GM19240 (cell line): Measurements from ENCODE around the gene ZNF169.
"Not testable (repeated sequence)": the region's sequence is repeated elsewhere in the genome, so short reads cannot be mapped to it uniquely, and the experiment has no call there.

ENCODE experiments used
- DNase-seq: peaks from one replicate; pipeline ENCODE4 v3.0.0; 2011; ENCODE audit warnings: low spot score; ENCODE audit not compliant: insufficient read length

ZNF169 gene

GRCh38 chr9:94341703-94342102 is 82.6 kb downstream of the ZNF169 start:
- not testable (repeated sequence) for DNase-seq

- DNase-seq = not testable (repeated sequence)
Measured at GRCh38 chr9:94347451-94347850, 88.4 kb downstream of the ZNF169 start.

GRCh38 chr9:94348754-94349153 is 89.7 kb downstream of the ZNF169 start:
- not testable (repeated sequence) for DNase-seq
